Measurements from ENCODE around the gene ABCA4.
"Not testable (repeated sequence)": the region's sequence is repeated elsewhere in the genome, so short reads cannot be mapped to it uniquely, and the experiment has no call there.

Gene ABCA4

DNA sequence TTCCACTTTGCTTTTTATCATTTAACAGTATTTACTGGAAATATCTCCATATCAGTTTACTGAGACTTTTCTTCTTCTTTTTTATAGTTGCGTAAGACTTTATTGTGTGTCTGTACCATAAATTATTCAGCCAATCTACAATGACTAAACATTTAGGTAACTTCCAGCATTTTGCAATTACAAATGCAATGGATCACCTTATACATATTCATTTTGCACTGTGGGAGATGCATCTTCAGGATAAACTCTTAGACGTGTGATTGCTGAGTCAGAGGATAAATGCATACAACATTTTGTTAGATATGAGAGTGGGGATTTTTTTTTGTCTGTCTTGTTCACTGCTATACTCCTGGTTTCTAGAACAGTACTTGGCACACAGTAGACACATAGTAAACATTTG is 116.0 kb downstream of the ABCA4 start:
- no peak for DNase-seq (ENCODE audit: low read depth)

DNA sequence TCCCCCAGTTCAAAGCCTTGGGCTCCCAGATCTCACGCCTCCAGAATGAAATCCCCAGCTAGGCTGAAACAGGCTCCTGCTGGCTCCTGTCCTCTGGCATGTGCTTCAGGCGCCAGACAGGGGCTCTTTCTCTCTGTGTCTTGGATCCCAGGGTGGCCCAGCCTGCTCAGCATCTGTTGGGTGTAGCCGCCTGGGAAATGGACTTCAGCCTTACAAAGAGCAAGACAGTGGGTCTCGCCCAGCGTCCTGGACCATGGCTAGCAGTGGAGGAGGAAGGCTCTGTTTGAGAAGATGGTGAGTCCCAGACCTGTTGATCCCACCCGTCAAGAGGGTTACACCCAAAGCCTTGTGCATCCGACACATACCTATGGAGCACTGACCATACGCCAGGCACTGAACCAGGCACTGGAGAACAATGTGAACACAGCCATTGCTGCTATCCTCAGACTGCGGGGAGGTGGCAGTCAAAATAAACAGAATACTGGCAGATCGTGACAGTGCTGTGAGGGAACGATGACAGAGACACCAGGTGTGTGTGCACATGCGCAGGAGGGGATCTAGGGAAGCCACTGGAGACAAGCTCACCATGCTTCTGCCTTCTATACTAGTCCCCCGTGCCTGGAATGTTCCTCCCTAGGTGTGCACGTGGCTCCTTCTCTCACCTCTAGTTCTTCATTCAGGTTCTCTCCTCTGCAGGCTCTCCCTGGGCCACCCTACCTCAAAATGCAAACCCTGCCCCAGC is 118.7 kb downstream of the ABCA4 start:
- no peak for DNase-seq (ENCODE audit: low read depth)

DNA sequence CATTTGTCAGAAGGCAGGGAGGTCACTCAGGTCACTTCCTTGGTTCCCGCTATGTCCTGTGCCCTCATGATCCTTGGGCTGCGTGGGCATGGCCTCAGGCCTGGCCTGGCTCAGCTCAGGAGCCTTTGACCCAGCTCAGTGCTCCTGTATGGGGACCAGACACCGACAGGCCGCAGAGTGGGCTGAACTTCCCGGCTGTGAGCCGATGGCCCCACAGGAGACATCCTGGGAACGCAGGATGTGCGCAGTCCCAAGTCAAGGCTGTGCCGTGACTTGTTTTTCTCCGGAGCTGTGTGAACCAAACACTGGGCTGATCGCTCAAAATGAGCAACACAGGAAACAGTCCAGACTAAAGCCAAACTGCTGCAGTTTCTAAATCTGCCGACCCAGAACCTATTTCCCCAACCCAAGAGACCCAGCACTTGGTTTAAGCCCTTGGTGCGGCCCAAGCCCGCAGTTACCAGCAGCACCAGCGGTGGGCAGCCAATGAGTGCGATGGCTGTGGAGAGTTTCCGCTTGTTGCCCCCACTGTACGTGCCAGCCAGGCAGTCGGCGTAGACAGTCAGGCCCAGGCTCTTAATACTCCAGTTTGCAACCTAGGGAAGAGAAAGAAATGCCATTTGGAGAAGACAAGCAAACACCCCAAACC is 119.4 kb downstream of the ABCA4 start:
- no peak for DNase-seq (ENCODE audit: low read depth)

DNA sequence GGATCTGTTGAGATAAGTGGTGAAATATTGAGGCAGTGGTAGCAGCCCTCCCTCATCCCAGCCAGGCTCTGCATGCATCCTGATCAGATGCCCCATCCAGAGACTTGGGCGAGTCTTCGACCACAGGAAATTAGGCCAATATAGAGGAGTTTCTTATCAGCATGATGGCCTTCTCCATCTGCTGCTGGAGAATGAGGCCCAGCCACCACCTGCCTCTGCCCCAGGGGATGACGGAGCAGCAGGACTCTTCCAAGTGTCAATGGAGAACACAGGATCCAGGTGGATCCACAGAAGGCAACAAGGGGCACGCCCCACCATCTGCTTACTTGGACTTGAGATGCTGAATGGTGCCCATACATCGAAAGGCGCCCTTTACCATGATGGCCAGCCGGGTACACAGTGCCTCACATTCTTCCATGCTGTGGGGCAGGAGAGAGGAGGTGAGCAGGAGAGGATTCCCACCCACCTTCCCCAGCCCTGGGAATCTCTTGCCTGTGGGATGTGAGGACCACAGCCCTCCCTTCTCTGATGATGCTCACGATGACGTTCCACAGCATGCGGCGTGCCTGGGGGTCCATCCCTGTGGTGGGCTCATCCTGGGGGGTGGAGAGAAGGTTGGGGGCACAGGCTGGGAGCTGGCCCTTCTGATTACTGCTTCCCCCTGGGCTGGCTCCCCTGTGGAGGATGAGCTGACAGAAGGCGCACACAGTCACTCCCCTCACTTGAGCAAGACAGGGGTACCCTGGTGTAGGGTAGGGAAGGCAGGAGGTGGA is 120.3 kb downstream of the ABCA4 start:
- DNase-seq (ENCODE audit: low read depth) = no peak

DNA sequence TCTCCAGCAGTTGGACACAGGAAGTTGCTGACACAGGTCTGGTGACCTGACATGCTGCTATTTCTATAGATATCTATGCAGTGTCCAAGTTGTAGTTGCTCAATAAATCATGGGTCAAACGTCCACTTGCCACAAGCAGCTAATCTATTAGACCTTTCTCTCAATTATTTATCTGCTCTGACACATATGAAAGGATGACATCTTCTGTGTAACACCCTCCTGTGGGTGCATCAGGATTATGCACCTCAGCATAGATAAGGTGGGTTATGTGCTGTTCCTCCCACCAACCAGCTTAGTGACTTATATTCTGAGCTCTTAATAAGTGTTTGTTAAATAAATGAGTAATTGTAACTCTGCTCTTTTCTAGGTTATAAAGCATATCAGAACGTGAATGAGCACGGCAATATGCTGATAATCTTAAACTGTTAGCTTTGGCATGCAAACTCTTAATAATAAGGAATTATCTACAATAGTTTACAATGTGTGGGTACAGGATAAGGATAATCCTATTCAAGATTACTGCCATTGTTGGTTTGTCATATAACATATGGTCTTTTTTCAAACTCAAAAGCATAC is 121.0 kb downstream of the ABCA4 start:
- no peak for DNase-seq (ENCODE audit: low read depth)

DNA sequence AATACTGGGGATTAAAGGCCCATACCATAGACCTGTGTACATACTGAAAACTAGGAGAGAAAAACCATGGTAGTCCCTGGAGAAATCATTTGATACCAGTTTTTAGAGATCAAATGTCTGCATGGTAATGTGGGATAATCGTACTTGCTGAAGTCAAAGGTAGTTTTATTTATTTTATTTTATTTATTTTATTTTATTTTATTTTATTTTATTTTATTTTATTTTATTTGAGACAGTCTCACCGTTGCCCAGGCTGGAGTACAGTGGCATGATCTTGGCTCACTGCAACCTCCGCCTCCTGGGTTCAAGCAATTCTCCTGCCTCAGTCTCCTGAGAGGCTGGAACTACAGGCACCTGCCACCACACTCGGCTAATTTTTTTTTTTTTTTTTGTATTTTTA is 122.4 kb downstream of the ABCA4 start:
- DNase-seq (ENCODE audit: low read depth) = not testable (repeated sequence)

DNA sequence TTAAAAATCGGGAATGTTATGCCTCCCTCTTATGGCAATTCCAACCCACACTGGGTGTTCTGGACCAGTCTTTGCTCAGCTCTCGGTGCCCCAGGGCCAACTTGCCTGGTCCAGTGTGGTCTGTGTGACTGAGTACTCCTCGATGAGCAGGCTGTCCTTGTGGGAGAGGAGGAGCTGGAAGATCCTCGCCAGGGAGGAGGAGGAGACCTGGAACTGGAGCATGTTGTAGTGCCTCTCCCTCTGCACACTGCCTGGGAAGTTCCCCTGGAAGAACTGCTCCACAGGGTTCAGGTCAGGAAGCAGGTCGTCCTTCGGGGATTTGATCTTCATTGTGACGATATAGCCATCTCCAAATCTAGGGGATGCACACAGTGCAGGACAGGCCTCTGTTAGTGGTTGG is 123.2 kb downstream of the ABCA4 start:
- no peak for DNase-seq (ENCODE audit: low read depth)

DNA sequence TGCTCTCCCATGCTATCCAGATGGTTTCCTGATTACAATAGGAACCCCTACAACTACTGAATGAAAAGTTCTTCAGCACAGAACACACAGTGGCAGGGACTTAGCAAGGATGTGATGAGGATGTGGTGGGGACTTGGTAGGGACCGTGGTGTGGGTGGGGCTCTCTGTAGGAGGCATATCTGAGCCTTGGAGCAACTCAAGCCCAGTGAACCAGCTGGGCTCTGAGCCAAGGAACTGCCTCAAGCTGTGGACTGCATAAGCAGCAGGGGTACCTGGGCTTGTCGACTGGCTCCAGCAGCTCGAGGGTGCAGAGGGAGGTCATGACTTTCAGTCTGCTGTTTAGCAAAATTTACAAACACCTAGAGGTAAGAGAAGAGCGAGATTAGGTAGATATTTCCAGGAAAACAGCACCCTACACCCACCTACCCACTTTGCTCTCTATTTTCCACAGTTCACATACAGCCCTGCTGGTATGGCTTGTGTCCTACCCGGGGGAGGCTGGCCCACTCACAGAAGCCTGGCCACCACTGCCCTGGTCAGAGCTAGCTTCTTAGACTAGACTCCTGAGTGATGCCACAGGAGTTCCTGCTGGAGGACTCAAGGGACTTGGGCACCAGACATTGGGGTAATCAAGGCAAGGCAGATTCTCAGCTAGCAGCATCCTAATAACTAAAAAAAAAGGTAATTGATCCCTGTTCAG is 125.0 kb downstream of the ABCA4 start:
- DNase-seq (ENCODE audit: low read depth) = no peak

DNA sequence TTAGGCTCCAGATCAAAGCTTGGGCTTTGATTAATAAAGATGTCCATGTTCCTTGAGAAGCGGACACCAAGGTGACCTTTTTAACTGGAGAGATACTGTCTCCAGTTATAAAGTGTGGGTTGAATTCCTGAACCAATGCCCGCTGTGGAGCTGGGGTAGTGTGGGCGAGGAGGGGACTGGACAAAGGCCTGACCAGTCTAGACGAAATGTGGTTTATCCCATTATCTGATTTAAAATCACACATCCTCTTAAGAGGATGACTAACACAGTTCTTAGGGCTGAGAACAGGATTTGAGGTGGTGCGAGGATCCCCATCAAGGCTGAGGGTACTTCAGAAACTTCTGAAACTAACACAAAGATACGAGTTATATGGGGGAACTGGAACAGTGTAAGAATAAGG is 127.2 kb downstream of the ABCA4 start:
- no peak for DNase-seq (ENCODE audit: low read depth)

DNA sequence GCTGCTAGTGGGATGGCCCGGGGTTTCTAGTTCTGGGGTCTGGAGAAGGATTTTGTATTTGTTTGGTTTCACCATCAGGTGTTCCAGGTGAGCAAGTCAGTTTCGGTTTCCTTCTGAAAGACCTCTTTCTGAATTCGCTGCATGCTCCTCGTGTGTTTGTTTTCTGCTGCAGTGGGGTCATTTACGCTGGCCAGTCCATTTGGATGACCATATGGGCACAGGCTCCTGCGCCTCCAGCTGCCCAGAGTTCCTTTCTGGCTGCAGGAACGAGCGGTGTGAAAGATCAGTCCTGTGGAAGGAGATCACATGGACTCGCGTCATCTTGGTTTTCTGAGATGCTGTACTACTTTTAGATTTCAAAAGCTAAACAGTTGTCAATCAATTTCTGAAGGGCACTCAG is 128.0 kb downstream of the ABCA4 start:
- DNase-seq (ENCODE audit: low read depth) = no peak

DNA sequence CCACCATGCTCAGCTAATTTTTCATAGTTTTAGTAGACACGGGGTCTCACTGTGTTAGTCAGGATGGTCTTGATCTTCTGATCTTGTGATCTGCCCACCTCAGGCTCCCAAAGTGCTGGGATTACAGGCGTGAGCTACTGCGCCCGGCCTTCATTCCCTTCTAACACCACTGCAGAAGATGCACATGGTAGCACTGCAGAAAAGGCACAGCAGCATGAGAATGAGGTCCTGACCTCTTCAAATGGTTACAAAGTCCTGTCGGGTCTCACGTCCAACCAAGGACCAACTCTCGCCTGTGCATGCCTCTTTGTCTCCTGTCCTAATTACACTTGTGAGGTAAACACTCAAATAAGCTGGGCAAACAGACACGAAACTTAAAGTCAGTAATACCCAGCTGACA is 128.8 kb downstream of the ABCA4 start:
- no peak for DNase-seq (ENCODE audit: low read depth)

DNA sequence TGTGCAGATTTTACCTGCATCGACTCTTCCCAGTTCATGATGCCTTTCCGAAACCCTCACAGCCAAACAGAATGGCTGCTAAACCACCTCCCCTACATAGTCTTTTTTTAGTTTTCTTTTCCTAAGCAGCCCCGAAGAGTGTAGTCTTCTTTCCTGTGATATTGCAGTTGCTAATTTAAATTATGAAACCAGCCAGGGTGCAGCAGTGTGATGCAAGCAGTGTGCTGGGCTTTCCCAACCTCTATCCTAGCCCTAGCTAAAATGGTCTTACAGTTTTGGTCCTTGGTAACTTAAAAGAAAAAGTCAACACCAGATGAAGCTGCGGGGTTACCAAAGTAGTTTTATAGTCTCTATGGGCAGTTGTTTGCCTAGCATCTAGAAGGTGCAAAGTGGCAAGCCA is 129.7 kb downstream of the ABCA4 start:
- no peak for DNase-seq (ENCODE audit: low read depth)

DNA sequence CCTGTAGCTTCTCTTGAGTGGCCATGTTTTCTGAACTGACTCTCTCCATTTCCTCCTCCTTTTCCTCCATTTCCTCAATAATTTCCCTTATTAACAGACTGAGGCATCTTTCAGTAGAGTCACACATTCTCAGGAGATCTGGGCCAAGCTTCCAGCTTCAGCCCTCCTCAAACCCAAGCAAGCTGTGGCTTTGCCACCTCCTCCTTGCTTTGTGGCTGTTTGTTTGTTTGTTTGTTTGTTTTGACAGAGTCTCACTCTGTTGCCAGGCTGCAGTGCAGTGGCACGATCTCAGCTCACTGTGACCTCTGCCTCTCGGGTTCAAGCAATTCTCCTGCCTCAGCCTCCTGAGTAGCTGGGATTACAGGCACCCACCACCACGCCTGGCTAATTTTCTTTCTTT is 130.5 kb downstream of the ABCA4 start:
- DNase-seq (ENCODE audit: low read depth) = not testable (repeated sequence)

DNA sequence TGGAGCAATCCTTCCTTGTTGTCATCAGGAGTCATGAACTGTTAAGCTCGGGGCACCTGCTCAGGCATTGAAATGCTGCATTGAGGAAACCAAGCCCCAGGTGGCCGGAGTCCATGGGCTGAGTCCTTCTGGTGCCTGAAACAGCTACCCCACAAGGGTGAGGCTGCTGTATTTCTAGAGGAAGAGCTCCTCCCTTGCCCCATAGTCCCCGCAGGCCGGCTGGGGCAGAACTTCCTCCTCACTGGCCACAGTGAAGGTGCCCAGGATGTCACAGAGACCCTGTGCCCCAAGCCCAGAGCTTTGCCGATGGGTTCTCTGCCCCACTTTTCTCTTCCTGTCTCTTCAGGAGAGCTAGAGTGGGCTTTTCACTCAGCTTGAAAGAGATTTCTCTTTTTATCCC is 130.9 kb downstream of the ABCA4 start:
- no peak for DNase-seq (ENCODE audit: low read depth)

DNA sequence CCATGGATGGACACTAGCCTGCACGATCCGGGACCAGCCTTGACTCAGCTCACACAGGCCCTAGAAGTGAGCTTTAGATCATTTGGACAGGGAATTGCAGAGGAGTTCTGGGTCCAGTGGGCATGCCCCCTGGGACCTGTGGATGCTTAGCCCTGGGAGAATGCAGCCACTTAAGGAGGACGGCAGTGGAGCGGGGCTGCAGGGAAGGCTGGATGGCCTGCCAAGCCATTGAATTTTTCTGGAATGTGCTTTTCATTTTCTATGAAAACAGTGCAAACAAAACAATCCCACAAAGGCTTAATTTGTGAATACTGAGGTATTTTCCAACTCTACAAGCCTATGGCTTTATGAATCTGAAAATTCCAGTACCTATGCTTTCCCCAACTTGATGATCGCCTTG is 131.3 kb downstream of the ABCA4 start:
- DNase-seq (ENCODE audit: low read depth) = no peak

DNA sequence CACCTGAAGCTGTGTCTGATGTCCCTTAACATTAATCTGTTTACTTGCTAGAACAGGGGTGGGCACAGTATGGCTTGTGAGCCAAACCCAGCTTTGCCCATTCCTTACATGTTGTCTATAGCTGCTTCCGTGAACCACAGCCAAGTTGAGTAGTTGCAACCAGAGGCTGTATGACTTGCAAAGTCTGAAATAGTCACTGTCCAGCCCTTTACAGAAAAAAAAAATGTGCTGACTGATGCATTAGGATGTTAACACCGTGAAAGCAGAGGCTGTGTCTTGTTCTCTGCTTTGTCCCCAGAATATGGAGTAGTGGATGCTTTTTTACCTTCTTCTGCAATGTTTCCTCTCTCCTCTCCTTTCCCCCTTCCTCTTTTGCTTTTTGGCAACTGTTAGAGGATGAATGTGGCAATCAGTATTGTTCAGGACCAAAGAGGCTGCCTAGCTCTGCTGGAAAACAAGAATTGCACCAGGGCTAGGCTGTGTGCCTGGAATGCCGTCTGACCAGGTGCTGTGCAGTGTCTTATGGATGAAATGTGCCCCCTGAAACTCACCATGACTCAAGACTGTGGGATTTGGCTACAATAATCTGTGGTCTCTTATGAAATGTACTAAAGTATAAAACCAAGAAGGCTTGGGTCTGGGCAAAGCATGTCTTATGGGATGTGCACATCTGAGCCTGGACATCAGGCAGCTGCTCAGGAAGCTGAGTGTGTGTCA is 132.2 kb downstream of the ABCA4 start:
- no peak for DNase-seq (ENCODE audit: low read depth)

DNA sequence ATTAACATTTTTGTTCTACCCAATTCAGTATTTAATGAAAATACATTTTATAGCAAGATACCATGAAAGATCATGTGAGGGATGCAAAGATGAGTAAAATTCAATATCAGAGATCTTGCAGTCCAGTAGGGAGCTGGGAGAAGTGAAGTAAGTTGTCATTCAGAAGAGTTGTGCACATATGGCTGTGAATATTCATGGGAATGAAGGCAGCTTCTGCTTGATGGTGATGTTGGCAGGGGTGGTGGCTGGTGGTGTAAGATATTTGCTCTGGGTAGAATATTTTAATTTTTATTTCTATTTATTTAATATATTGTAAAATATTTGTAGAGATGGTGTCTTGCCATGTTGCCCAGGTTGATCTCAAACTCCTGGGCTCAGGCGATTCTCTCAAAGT is 139.7 kb downstream of the ABCA4 start:
- DNase-seq (ENCODE audit: low read depth) = no peak

DNA sequence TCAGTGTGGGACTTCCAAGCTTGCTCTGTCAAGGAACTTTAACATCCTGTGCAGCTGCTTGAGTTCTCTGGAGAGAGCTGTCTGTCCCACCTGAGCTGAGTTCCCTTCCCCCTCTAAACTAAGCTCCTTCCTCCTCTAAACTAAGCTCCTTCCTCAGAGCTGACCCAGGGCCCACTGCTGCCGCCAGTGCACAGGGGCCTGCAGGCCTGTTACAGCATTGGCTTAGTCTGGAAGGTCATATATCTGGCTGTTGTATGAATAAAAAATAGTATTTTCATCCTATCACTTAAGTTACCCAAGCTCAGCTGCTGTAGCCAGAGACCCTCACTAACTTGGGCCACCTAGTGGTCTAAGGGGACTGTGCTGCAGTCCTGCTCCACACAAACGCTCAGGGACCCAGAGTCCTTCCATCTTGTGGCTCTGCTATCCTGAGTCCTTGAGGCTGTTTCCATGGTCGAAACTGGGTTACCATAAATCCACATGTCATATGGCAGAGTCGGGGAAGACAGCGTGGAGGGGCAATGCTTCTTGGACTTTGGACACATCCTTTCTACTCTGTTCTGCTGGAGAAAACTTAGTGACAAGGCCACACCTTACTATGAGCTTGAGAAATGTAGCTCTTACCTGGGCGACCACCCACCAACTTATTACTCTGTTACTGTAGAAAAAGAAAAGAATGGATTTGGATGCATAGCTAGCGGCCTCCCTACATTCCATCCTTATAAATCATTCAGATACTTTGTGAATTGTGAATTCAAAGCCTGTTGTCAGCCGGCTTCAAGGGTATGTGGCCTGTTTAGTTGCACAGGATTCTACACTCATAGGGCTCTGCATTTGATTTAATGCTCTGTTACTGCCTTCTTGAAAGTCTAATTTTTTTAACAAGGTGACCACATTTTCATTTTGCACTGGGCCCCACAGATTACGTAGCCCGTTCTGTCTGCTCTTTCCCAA is 140.4 kb downstream of the ABCA4 start:
- no peak for DNase-seq (ENCODE audit: low read depth)

DNA sequence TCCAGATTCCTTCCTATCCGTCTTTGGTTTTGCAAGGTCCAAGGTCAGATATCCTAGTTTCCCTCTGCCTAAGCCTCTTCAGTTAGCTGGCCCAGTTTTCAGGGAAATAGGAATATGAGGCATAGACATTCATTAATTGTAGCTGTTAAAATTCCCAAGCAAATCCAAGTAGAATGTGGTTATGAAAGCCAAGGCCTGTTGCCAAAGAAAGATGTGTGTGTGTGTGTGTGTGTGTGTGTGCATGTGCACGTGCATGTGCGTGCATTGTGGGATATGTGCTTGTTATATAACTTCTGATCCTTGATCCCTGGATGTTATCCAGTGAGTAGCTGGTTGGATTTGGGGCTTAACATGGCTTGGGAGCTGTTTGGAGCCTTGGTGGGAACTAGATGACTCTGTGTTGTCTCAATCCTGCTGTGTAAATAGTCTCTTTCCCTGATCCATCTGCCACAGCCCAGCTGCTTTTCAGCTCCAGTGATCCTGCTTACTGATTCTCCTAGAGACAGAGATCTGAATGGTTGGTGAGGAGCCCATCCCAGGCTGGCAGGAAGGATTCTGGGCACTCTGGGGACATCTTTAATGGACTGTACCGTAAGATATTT is 141.1 kb downstream of the ABCA4 start:
- DNase-seq (ENCODE audit: low read depth) = no peak

Measured in activated T-helper 9 cell treated with anti-CD3 and anti-CD28 coated beads, Interleukin-2, amount 50 U/mL, for 16 hours (primary cell).